PC-9 (cell line): Measurements from ENCODE around the gene CXXC5.

Source experiments
- EZH2 ChIP-seq: fragments of 200-600 bp; sonication (generic); IDR thresholded peaks from 2 replicates; pipeline ENCODE4 v1.8.0; 2017; ENCODE audit warnings: antibody characterized with exemption, low read depth
- TF ChIP-seq, protein P1 (sequence below): fragments of 200-600 bp; sonication (generic); conservative IDR thresholded peaks from 2 replicates; pipeline ENCODE4 v1.6.1; 2017; ENCODE audit warnings: mixed run types, antibody characterized with exemption, mild to moderate bottlenecking, moderate library complexity

- TF ChIP-seq, protein P1, sequence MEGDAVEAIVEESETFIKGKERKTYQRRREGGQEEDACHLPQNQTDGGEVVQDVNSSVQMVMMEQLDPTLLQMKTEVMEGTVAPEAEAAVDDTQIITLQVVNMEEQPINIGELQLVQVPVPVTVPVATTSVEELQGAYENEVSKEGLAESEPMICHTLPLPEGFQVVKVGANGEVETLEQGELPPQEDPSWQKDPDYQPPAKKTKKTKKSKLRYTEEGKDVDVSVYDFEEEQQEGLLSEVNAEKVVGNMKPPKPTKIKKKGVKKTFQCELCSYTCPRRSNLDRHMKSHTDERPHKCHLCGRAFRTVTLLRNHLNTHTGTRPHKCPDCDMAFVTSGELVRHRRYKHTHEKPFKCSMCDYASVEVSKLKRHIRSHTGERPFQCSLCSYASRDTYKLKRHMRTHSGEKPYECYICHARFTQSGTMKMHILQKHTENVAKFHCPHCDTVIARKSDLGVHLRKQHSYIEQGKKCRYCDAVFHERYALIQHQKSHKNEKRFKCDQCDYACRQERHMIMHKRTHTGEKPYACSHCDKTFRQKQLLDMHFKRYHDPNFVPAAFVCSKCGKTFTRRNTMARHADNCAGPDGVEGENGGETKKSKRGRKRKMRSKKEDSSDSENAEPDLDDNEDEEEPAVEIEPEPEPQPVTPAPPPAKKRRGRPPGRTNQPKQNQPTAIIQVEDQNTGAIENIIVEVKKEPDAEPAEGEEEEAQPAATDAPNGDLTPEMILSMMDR = no peak
- TF ChIP-seq EZH2 = no peak
Measured at GRCh38 chr5:139696894-139697658, 48.9 kb downstream of the CXXC5 start.
